Uterus (tissue), 4 donors: ENCODE data around the gene DNAJC11. TPM values are rescaled to one million over a fixed set of nuclear protein-coding genes. Genes with fewer than 3 reads are reported as not detected.

Experiments used
- DNase-seq, 2 donors: peaks; one replicate each; pipeline ENCODE4 v3.0.0-alpha.2; 2019 to 2020
- H3K27ac ChIP-seq, 2 donors: fragments of 200-600 bp; sonication (generic); 1 replicate in 1 of 2; 2 replicates in 1 of 2; pipeline ENCODE4 v1.5.1; 2016 to 2018
- H3K27me3 ChIP-seq, 2 donors: fragments of 200-600 bp; sonication (generic); one replicate each; pipeline ENCODE4 v1.5.1; 2018 to 2019; ENCODE audit warnings: control low read depth in 1 of 2
- H3K36me3 ChIP-seq, 2 donors: fragments of 200-600 bp; sonication (generic); one replicate each; pipeline ENCODE4 v1.5.1; 2019; ENCODE audit warnings: control low read depth in 1 of 2
- H3K4me1 ChIP-seq, 2 donors: fragments of 200-600 bp; sonication (generic); one replicate each; pipeline ENCODE4 v1.5.1; 2018 to 2019; ENCODE audit warnings: control low read depth in 1 of 2
- H3K4me3 ChIP-seq, 2 donors: fragments of 200-600 bp; sonication (generic); 1 replicate in 1 of 2; 2 replicates in 1 of 2; pipeline ENCODE4 v1.5.1; 2018 to 2019; ENCODE audit warnings: mild to moderate bottlenecking in 1 of 2
- H3K9me3 ChIP-seq, 2 donors: fragments of 200-600 bp; sonication (generic); one replicate each; pipeline ENCODE4 v1.5.1; 2019; ENCODE audit warnings: control low read depth in 1 of 2
- POLR2A ChIP-seq, 2 donors: fragments of 450-650 bp; IDR thresholded peaks; one replicate each; pipeline ENCODE4 v1.6.1; 2016; ENCODE audit warnings: antibody characterized with exemption in 2 of 2, mild to moderate bottlenecking in 1 of 2, moderate library complexity in 1 of 2
- intact Hi-C: fragments of 100-400 bp; cut with DNase I; formaldehyde crosslinking; loops from one replicate; pipeline ENCODE4 v1.15.1; 2023; ENCODE audit warnings: low total_unique reads
- total RNA-seq, 4 donors: library from RNA; depleted of rRNA in 3 of 4; stranded (reverse); fragments of >200 nt in 3 of 4; gene quantifications; one replicate each; pipeline versions ENCODE4 v1.1.0 to v1.2.4, GENCODE V29; 2014 to 2023
- TF ChIP-seq, protein P1 (sequence below), 4 experiments: fragments of 200-600 bp in 2 of 4; fragments of 450-650 bp in 2 of 4; sonication (generic) in 2 of 4; IDR thresholded peaks; one replicate each; pipeline ENCODE4 v1.5.1; 2016 to 2019; ENCODE audit warnings: antibody characterized with exemption in 4 of 4, mild to moderate bottlenecking in 2 of 4, moderate library complexity in 1 of 4
- donor health status: DM: yes; HTN: yes; CAD: no.

DNAJC11 gene
- total RNA-seq, 4 donors from 2014 or later = 11.5 to 47.2 (median 22.3) TPM

DNA sequence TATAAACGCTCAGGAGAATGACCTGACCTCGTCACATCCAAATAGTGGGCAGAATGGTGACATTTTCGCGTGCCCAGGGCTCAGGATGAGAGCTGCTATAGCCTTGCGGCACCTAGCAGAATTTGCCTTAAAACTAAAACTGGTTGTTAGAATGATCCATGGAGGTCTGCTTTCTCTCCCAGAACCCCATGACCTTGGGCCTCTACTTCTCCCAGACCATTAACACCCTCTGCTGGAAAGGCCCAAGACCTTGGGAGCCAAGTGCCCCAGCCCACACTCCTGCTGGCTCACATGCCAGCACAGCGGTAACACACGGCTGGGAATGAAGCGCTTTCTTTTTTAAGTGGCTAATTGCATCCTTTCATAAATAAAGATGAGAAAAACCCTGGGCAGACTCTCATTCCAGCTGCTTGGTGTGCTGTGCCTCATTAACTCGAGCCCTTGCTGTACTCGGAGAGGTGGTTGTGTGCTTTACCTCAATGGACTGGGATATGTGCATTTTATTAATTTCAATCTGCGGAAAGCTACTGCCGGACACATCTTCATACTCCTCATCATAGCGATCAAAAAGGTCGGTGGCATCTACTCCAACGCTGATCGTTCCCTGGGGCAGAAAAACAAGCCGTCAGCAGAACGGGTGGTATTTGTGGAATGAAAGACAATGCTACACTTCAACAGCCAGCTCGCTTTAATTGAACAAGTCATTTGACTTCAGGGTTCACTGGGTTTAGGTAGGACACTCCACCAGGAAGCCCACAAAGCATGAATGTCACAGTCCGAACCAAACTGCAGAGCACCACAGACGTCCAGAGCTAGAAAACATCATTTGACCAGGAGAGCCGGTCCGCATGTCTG lies 48.0 kb downstream of the DNAJC11 start:
- Histone ChIP-seq H3K36me3 (no peaks in the 10 kb centered on the region), H3K27ac (no peak overlapping the region), H3K27me3 (no peaks in the 10 kb centered on the region), H3K9me3 (no peaks in the 10 kb centered on the region), H3K4me1 (no peaks in the 10 kb centered on the region), H3K4me3 (no peak overlapping the region)
- intact Hi-C loops = no loop called here
- TF ChIP-seq, protein P1, sequence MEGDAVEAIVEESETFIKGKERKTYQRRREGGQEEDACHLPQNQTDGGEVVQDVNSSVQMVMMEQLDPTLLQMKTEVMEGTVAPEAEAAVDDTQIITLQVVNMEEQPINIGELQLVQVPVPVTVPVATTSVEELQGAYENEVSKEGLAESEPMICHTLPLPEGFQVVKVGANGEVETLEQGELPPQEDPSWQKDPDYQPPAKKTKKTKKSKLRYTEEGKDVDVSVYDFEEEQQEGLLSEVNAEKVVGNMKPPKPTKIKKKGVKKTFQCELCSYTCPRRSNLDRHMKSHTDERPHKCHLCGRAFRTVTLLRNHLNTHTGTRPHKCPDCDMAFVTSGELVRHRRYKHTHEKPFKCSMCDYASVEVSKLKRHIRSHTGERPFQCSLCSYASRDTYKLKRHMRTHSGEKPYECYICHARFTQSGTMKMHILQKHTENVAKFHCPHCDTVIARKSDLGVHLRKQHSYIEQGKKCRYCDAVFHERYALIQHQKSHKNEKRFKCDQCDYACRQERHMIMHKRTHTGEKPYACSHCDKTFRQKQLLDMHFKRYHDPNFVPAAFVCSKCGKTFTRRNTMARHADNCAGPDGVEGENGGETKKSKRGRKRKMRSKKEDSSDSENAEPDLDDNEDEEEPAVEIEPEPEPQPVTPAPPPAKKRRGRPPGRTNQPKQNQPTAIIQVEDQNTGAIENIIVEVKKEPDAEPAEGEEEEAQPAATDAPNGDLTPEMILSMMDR (IDR thresholded peaks at IDR 0.05) = no peak
- no peak for TF ChIP-seq POLR2A (IDR thresholded peaks at IDR 0.05)
- no peak for DNase-seq

DNA sequence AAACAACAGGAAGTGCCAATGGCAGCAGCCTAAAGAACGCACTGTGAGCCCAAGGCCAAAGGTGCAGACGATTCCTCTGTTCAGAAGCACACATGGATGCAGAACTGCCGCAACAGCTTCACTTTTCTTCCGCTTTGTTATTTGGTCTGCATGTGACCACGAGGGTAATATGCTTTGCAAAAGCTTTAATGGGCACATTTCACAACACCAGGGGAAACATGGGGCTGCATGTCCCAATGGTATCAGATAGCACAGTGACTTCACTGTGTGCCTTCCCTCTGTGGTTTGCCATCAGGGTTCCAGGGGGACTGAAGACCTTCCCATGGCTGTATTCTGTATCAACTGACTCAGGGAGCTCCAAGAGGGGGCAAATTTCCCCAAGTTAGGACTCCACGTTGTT lies 48.6 kb downstream of the DNAJC11 start:
- intact Hi-C loops = no loop called here
- TF ChIP-seq, protein P1 (IDR thresholded peaks at IDR 0.05) = no peak
- no peak for TF ChIP-seq POLR2A (IDR thresholded peaks at IDR 0.05)
- Histone ChIP-seq H3K9me3 (no peaks in the 10 kb centered on the region), H3K4me1 (no peaks in the 10 kb centered on the region), H3K4me3 (no peak overlapping the region), H3K27me3 (no peaks in the 10 kb centered on the region), H3K27ac (no peak overlapping the region), H3K36me3 (no peaks in the 10 kb centered on the region)
- DNase-seq = no peak

DNA sequence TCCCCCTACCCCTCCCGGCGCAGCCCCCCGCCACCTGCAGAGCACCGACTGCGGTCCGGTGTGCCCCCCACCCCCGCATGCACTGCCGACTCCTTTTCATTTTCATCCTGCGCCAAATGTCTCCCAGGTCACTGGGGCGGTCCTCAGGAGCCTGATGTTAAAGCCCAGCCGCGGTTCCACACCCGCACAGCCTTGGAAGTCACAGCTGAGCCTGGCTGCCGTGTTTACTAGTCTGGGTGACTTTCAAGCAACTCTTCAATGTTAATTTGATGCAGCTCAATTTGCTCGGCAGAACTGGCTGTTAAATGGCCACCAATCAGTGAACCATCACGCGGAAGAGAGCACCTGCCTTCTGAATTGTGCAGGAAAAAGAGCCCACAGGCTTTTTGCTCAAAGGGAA lies 49.7 kb downstream of the DNAJC11 start:
- intact Hi-C loops = no loop called here
- Histone ChIP-seq H3K9me3 (no peaks in the 10 kb centered on the region), H3K4me1 (no peaks in the 10 kb centered on the region), H3K36me3 (no peaks in the 10 kb centered on the region), H3K4me3 (no peak overlapping the region), H3K27ac (no peak overlapping the region), H3K27me3 (no peaks in the 10 kb centered on the region)
- DNase-seq = no peak
- TF ChIP-seq POLR2A (IDR thresholded peaks at IDR 0.05) = no peak
- TF ChIP-seq, protein P1 (IDR thresholded peaks at IDR 0.05) = no peak

DNA sequence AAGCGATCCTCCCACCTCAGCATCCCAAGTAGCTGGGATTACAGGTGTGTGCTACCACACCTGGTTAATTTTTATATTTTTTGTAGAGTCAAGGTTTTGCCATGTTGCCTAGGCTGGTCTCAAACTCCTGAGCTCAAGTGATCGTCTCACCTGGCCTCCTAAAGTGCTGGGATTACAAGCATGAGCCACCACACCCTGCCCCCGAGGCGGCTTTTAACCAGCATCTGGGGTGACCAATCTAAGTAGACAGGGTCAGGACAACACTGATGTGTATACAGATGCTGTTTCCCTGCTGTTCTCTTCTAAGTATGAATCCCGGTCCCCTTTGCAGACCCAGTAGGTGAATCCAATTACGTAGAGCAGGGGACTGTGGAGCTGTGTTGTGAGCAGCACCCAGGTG lies 53.1 kb downstream of the DNAJC11 start:
- no peak for DNase-seq
- no peaks in the 10 kb centered on the region for H3K4me1 ChIP-seq
- no peak overlapping the region for H3K4me3 ChIP-seq
- intact Hi-C loops = loop anchor here (10.0 kb wide), 1 partner anchor 154 kb away; the partner anchor contains the start of gene PLEKHG5
- H3K27me3 ChIP-seq = no peaks in the 10 kb centered on the region
- H3K27ac ChIP-seq = no peak overlapping the region
- TF ChIP-seq, protein P1 (IDR thresholded peaks at IDR 0.05) = no peak
- no peak for TF ChIP-seq POLR2A (IDR thresholded peaks at IDR 0.05)
- no peaks in the 10 kb centered on the region for H3K9me3 ChIP-seq
- no peaks in the 10 kb centered on the region for H3K36me3 ChIP-seq

DNA sequence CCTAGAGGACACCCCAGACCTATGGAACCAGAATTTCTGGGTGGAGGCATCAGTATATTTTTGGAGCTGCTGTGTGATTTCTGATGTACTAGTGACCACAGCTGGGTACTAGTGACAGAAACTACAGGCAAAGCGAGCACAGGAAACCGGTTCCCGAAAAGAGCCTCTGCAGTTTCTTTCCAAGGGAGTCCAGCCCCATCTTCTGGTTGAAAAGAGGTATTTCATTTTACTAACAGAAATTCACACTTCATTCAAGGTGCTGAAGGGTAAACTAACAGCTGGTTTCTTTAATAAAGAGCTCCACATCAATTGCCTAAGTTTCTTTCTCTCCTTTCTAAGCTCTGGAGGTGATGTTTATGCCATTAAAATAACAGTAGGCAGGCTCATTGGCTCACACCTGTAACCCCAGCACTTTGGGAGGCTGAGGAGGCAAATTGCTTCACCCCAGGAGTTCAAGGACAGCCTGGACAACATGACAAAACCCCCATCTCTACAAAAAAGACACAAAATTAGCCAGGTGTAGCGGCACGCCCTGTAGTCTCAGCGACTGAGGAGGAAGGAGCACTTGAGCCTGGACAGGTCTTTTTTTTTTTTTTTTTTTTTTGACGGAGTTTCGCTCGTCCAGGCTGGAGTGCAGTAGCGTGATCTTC lies 55.0 kb downstream of the DNAJC11 start:
- Histone ChIP-seq H3K4me3 (no peak overlapping the region), H3K27ac (no peak overlapping the region), H3K9me3 (no peaks in the 10 kb centered on the region), H3K27me3 (no peaks in the 10 kb centered on the region), H3K4me1 (no peaks in the 10 kb centered on the region), H3K36me3 (no peaks in the 10 kb centered on the region)
- peak in 1 of 2 donors; percentile 39 for DNase-seq
- intact Hi-C loops = loop anchor here (10.0 kb wide), 1 partner anchor 152 kb away; the partner anchor contains the start of gene PLEKHG5
- TF ChIP-seq, protein P1 (IDR thresholded peaks at IDR 0.05) = peak; percentile 43 to 75 (median 66)
- TF ChIP-seq POLR2A (IDR thresholded peaks at IDR 0.05) = no peak
